VCaP (cell line): ENCODE data around the gene ANKRD24.

Experiments used
- H3K27ac ChIP-seq: fragments of 450-650 bp; 2 replicates; pipeline ENCODE4 v1.5.1; 2017
- CTCF ChIP-seq: fragments of 450-650 bp; conservative IDR thresholded peaks from 2 replicates; pipeline ENCODE4 v1.5.1; 2017; ENCODE audit warnings: mild to moderate bottlenecking, moderate library complexity

ANKRD24 gene

DNA sequence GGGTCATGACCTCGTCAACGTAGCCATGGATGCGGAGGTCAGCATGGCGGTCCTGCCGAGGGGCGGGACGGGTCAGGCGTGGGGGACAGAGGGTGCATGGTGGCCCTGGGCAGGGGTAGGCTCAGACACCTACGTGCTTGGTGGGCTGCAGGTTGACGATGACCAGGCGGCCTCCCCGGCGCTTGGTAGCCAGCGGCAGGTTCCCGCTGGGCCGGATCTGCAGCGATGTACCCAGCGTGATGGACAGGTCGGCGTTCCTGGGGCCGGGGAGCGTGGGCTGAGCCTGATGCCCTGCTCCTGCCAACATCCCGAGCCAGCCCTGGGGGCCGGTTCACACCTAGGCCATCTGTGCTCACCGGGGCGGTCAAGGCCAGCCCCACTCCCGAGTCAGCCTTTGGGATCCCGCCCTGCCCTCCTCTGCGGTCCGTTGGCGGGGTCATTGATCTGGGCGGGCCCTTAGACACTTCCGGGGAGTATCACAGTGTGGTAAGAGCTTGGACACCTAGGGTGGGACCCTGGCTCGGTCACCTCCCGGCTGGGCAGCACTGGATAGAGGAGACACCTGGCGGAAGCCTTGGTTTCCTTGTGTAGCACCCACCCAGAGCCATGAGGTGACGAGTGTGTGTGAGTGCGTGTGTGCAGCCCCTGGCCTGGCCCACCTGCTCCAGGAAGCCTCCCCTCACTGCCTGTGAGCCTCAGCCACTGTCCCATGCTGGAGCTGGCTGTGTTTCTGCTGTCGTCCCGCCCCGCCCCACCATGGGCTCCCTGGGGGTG is 7.4 kb upstream of the ANKRD24 start:
- H3K27ac ChIP-seq: no peak overlapping the region
- no peak for TF ChIP-seq CTCF

- H3K27ac ChIP-seq: no peak overlapping the region
- TF ChIP-seq CTCF: no peak
These were observed 6.9 kb upstream of the ANKRD24 start for GRCh38 chr19:4175669-4175931.

- TF ChIP-seq CTCF: no peak
- H3K27ac ChIP-seq: no peak overlapping the region
These were observed 5.3 kb upstream of the ANKRD24 start for GRCh38 chr19:4177146-4177545.

DNA sequence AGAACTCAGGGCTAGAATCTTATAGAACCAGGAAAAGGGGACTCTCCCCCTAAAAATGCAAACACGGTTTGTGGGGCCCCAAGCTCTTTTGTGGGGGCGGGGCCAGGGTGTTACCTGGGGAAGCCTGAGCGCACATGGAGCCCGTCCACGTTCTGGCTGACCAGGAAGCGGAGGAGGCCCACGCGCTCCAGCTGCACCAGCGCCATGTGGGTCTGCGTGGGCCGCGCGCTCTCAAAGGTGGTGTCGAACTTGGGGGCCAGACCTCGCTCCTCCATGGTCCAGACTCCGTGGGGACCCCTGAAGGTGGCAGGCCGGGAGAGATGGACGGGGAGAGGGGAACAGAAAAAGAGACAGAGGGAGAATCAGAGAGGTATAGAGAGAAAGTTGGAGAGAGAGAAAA is 3.5 kb upstream of the ANKRD24 start:
- no peak overlapping the region for H3K27ac ChIP-seq
- no peak for TF ChIP-seq CTCF

- H3K27ac ChIP-seq: no peak overlapping the region; the same call in 1 of the 2 replicates
- no peak for TF ChIP-seq CTCF
These were observed 1.4 kb upstream of the ANKRD24 start for GRCh38 chr19:4181053-4181508.

DNA sequence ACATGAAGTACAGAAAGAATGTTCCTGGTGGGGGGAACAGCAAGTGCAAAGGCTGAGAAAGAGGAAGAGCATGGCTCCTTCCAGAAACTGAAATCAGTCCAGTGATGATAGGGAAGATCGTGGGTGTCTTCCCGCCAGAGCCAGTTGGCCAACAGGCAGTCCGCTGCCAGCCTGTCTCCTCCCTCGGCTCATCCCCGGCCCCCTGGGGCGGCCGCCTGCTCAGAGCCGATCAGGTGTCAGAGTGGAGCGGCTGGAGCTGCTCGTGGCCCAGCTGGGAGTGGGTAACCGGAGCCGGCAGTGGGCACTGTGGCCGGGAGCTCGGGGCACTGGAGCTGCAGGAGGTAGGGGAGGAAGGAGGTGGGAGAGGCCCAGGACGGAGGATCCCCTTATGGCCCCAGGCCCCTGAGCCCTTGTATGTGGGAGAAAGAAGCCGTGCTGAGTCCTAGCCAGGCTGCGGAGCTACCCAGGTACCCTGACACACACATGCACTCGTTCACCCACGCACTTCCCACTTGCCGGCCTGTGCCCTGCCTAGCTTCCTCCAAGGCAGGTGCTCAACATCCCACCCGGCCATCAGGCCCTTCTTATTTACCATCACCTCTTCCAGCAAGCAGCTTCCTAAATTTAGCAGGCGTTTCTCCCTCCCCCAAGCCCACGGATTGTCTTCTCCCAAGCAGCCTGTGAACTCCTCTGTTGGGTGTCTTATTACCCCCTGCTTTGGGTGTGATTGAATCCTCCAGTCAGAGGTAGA is 1.7 kb downstream of the ANKRD24 start:
- no peak overlapping the region for H3K27ac ChIP-seq
- no peak for TF ChIP-seq CTCF

- no peak overlapping the region for H3K27ac ChIP-seq
- TF ChIP-seq CTCF: no peak
These were observed 2.3 kb downstream of the ANKRD24 start for GRCh38 chr19:4184718-4185352.
